GM18505 (cell line): ENCODE measurements around the gene SERHL2.
"Not testable (repeated sequence)": the region's sequence is repeated elsewhere in the genome, so short reads cannot be mapped to it uniquely, and the experiment has no call there.

ENCODE experiments used
- ATAC-seq: cut with Tn5 transposase; IDR thresholded peaks from one replicate; pipeline ENCODE4 v1.9.1; 2021; ENCODE audit not compliant: unreplicated experiment
- POLR2A ChIP-seq: IDR thresholded peaks from 4 replicates; pipeline ENCODE4 v1.6.1; 2011; ENCODE audit warnings: borderline replicate concordance; ENCODE audit not compliant: insufficient read depth, insufficient read length; ENCODE audit errors: extremely low read depth

Gene SERHL2, protein sequence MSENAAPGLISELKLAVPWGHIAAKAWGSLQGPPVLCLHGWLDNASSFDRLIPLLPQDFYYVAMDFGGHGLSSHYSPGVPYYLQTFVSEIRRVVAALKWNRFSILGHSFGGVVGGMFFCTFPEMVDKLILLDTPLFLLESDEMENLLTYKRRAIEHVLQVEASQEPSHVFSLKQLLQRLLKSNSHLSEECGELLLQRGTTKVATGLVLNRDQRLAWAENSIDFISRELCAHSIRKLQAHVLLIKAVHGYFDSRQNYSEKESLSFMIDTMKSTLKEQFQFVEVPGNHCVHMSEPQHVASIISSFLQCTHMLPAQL

GRCh38 chr22:42553475-42554361 lies at the start of gene SERHL2:
Gene SERHL2, plus strand, starts transcription at chr22:42553956. Its CDS starts 65 bp downstream, at chr22:42554021.
- peak; percentile 68 for ATAC-seq
- no peak for TF ChIP-seq POLR2A

DNA sequence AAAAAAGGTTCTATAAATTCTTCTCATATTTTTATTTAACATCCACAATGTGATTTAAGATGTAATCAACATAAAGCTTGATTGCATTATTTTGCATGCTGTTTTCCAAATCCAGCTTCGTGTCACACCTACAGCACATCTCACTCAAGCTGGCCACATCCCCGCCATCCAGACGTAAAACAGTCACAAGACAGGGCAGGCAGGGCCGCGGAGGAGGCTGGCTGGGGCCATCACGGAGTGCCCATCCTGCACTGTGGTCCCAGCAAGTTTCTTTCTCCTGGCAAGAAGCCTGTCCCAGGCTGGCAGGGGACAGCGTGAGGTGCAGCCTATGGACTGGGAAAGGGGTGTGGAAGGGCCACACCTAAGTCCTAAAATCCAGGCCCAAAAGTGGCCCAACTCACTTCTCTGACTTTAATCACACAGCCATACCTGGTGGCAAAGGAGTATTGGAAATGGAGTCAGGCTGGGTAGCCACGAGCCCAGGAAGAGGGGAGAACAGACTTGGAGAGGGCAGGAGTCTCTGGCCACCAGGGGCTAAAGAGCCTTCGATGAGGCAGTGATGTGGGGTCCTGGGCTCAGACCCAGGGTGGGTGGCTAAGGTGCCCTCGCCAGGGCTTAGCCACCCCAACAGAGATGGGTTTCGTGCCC lies 45.3 kb upstream of the SERHL2 start:
- not testable (repeated sequence) for ATAC-seq

GRCh38 chr22:42508975-42509364 lies 44.8 kb upstream of the SERHL2 start:
- not testable (repeated sequence) for ATAC-seq

DNA sequence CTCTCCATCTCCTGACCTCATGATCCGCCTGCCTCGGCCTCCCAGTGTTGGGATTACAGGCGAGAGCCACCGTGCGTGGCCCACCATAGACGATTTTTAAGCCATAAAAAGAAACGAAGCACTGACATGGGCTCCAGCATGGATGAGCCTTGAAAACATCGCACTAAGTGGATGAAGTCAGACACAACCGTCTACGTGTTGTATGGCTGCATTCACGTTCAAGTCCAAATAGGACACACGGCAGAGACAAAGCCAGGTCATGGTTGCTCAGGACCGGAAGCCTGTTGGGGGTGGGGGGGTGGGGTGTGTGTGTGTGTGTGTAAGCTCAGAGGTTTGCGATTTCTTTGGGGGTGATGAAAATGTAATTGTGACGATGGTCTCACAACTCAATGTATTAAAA lies 44.2 kb upstream of the SERHL2 start:
- TF ChIP-seq POLR2A = no peak

DNA sequence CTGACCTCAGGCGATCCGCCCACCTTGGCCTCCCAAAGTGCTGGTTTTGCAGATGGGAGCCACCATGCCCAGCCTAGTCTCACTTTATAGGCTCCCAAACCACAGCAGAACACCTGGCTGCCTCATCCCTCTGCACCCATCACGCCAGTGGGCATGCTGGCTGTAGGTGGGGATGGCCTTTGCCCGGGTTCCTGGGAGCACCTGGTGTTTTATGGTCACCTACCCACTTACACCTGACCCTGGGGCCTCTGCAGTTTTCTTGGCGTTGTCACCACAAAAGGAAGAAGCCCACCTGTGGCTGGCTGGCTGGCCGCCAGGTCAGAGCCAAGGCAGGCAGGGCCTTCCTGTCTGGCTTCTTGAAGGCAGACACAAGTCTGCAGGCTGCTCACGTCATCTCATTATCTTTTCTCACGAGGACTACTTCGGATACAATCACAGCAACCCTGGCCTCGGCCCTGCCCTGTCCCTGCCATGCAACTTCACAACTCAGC lies 42.3 kb upstream of the SERHL2 start:
- no peak for ATAC-seq
- no peak for TF ChIP-seq POLR2A

More for the DNA sequence above, 44.2 kb upstream of the SERHL2 start:
- ATAC-seq = no peak

- ATAC-seq = not testable (repeated sequence)
These were observed 41.3 kb upstream of the SERHL2 start for GRCh38 chr22:42512273-42512990.

DNA sequence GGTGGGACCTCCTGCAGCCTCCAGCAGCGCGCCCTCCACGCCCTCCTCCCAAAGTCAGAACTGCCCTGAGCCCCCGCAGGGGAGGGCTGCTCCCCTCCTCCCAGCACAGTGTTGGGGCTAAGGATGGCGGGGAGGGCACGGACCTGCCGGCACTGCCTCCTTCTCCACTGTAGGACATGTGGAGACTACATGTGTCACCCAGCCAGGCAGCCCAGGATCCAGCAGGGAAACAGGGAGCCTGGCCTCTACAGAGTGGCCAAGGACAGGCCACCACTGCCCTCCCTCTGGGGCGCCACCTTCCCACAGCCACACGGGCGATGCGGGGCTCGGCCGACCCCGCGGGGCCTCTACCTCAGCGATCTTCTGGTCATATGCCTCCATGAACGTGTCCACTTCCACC lies 39.4 kb upstream of the SERHL2 start:
- ATAC-seq = not testable (repeated sequence)

GRCh38 chr22:42515304-42515703 lies 38.5 kb upstream of the SERHL2 start:
- not testable (repeated sequence) for ATAC-seq

- TF ChIP-seq POLR2A = no peak
- no peak for ATAC-seq
These were observed 37.9 kb upstream of the SERHL2 start for GRCh38 chr22:42515896-42516295.

GRCh38 chr22:42517103-42517502 lies 36.7 kb upstream of the SERHL2 start:
- not testable (repeated sequence) for ATAC-seq

- ATAC-seq = peak; percentile 18
These were observed 34.9 kb upstream of the SERHL2 start for GRCh38 chr22:42518638-42519524.

DNA sequence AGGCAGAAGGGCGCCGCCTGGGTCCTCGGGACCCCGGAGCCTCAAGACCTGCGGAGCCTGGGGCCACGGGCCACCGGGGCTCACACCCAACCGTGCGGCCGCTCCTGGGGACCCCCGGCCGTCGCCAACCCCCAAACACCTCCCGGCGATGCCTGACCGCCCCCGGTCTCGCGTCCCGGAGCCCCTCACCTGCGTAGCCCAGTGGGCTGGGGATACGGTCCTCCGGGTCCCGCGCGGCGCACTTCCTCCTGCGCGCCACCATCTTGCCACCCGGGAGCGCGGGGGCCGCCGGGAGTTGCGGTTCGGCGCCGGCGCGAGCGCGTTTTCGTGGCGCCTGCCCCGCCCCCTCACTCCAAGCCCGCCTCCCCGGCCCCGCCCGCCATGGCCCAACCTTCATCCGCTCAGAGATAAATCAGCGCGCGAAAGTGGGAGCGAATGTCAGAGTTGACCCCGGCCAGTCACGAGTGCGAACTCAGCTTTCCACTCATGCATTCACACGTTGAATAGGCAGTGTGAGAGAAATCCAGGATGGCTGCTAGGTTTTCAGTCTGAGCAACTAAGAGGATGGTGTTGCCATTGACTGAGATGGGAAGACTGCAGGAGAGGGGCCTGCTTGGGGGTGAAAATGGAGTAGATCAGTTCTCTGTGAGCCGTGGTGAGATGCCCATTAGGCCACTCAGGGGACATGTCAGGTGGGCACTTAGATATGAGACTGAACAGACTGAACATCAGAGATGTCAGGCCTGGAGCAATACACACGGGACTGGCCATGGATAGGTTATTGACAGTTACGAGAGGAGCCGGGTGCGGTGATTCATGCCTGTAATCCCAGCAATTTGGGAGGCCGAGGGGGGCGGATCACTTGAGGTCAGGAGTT lies 34.0 kb upstream of the SERHL2 start, which contains the start of gene RRP7A:
Gene RRP7A (minus strand): TSS at position 272 of the 877 bp plus-strand sequence. CDS start 10 bp downstream, at position 262.
- ATAC-seq = peak; percentile 74
- TF ChIP-seq POLR2A = peak; percentile 84
